ENCODE measurements around the gene RGS2.

The RGS2 gene

DNA sequence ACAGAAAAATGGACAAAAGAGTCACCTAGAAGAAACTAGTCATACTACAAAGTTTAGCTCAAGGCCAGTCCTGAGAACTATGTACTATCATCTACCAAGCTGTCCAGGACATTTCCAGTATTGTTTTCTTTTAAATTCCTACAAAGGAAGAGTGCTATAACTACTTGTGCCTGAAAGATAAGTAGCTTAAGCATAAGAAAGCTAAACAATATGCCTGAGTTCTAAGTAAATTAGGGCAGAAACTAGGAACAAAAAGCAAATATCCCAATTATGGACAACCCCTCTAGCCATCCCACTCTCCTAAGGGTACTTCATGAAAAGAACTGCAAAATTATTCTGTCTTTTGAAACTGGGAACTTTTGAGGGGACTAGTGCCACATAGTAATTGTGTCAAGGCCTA, 5.3 kb upstream of the RGS2 start:
- Histone ChIP-seq H3K4me1 (ENCODE audit: control insufficient read depth, insufficient read depth, low read length) (no peaks in the 10 kb centered on the region), H3K9me3 (ENCODE audit: control insufficient read depth, insufficient read depth, low read depth, low read length) (no peaks in the 10 kb centered on the region), H3K4me3 (ENCODE audit: low read depth, low read length) (no peak overlapping the region), H3K36me3 (ENCODE audit: control insufficient read depth in 2 of 2, insufficient read depth in 1 of 2, low read length in 2 of 2) (no peaks in the 10 kb centered on the region), H3K27ac (ENCODE audit: extremely low read depth, low read depth, low read length) (no peak overlapping the region)
- POLR2A ChIA-PET = no interaction called here
- CTCF ChIA-PET = interaction anchor here (1.2 kb wide), 1 partner anchor 216 kb away, joined by 4 read pairs; no protein-coding TSS in a partner anchor
- TF ChIP-seq ZNF426 (tag by site-specific recombination; IDR thresholded peaks at IDR 0.05) = no peak
- no peak for TF ChIP-seq ZNF248 (tag by site-specific recombination; IDR thresholded peaks at IDR 0.05)
- no peak for TF ChIP-seq YY1 (tag by site-specific recombination; IDR thresholded peaks at IDR 0.05)
- TF ChIP-seq ZNF645 (tag by site-specific recombination; IDR thresholded peaks at IDR 0.05) = no peak
- no peak for TF ChIP-seq ZBTB49 (tag by site-specific recombination; IDR thresholded peaks at IDR 0.05; ENCODE audit: low read depth)
- no peak for TF ChIP-seq ZNF596 (tag by site-specific recombination; IDR thresholded peaks at IDR 0.05)
- TF ChIP-seq, protein P1, sequence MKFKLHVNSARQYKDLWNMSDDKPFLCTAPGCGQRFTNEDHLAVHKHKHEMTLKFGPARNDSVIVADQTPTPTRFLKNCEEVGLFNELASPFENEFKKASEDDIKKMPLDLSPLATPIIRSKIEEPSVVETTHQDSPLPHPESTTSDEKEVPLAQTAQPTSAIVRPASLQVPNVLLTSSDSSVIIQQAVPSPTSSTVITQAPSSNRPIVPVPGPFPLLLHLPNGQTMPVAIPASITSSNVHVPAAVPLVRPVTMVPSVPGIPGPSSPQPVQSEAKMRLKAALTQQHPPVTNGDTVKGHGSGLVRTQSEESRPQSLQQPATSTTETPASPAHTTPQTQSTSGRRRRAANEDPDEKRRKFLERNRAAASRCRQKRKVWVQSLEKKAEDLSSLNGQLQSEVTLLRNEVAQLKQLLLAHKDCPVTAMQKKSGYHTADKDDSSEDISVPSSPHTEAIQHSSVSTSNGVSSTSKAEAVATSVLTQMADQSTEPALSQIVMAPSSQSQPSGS (tag by site-specific recombination; IDR thresholded peaks at IDR 0.05; ENCODE audit: low read depth) = no peak
- no peak for TF ChIP-seq ZNF350 (tag by site-specific recombination; IDR thresholded peaks at IDR 0.05)
- TF ChIP-seq ZNF544 (tag by site-specific recombination; IDR thresholded peaks at IDR 0.05) = no peak
- no peak for TF ChIP-seq ZNF514 (tag by site-specific recombination; IDR thresholded peaks at IDR 0.05)
- TF ChIP-seq ZNF324 (tag by site-specific recombination; IDR thresholded peaks at IDR 0.05) = no peak
- no peak for TF ChIP-seq ZNF19 (tag by site-specific recombination; IDR thresholded peaks at IDR 0.05; ENCODE audit: low read depth)
- TF ChIP-seq ZNF48 (tag by site-specific recombination; IDR thresholded peaks at IDR 0.05) = no peak
- TF ChIP-seq ZNF362 (tag by site-specific recombination; IDR thresholded peaks at IDR 0.05) = no peak
- TF ChIP-seq ZNF133 (tag by site-specific recombination; IDR thresholded peaks at IDR 0.05) = no peak
- no peak for TF ChIP-seq ZNF654 (tag by site-specific recombination; IDR thresholded peaks at IDR 0.05; ENCODE audit: low read depth)
- TF ChIP-seq ZSCAN16 (tag by site-specific recombination; IDR thresholded peaks at IDR 0.05) = no peak
- TF ChIP-seq ZNF660 (tag by site-specific recombination; IDR thresholded peaks at IDR 0.05) = no peak

DNA sequence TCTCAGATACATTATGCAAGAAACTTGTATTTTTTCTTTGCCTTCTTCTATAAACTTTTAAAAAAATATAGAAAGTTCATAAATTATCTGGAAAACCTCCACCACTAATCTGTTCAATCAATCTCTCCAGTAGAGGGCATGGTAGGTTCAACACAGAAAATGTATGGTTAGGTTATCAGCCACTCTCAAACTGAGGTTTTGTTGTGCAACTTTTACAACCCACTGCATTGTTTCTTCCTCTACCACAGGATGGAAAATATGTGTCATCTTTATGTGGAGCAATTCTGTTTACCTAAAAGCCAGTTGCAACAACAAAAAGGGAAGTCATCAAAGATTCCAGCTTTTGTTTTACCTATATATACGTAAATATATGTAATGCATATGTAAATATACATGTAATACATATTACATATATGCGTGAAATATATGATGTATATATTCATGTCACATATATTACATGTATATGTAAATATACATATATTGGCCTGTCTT, 3.0 kb upstream of the RGS2 start:
- ChIA-PET POLR2A (no interaction called here), CTCF (interaction anchor here (0.6 to 3.8 kb wide), 12 partner anchors 37 to 495 kb away, joined by 3 to 56 read pairs (median 4); no protein-coding TSS in a partner anchor)
- Histone ChIP-seq H3K9me3 (ENCODE audit: control insufficient read depth, insufficient read depth, low read depth, low read length) (no peaks in the 10 kb centered on the region), H3K36me3 (ENCODE audit: control insufficient read depth in 2 of 2, insufficient read depth in 1 of 2, low read length in 2 of 2) (peaks cover 0 to 8% of the 10 kb centered on the region in 2 experiments; a peak in 1 of 3 replicates), H3K27ac (ENCODE audit: extremely low read depth, low read depth, low read length) (no peak overlapping the region), H3K4me1 (ENCODE audit: control insufficient read depth, insufficient read depth, low read length) (0 out of 2 replicates have a peak, but pooled peaks cover 5% of the 10 kb centered on the region), H3K4me3 (ENCODE audit: low read depth, low read length) (no peak overlapping the region)
- 0 out of 2 replicates have a peak, but pooled peaks have one; percentile 37 for TF ChIP-seq ZNF692 (tag by site-specific recombination; IDR thresholded peaks at IDR 0.05)
- 0 out of 2 replicates have a peak, but pooled peaks have one; percentile 34 for TF ChIP-seq SP7 (tag by site-specific recombination; IDR thresholded peaks at IDR 0.05)
- TF ChIP-seq PRDM1 (tag by site-specific recombination; IDR thresholded peaks at IDR 0.05) = peak; percentile 64
- TF ChIP-seq MZF1 (tag by site-specific recombination; IDR thresholded peaks at IDR 0.05; ENCODE audit: borderline replicate concordance) = no peak
- TF ChIP-seq PRDM6 (tag by site-specific recombination; IDR thresholded peaks at IDR 0.05) = peak; percentile 65
- peak; percentile 90 for TF ChIP-seq ZNF660 (tag by site-specific recombination; IDR thresholded peaks at IDR 0.05)
- TF ChIP-seq ZNF223 (tag by site-specific recombination; IDR thresholded peaks at IDR 0.05) = no peak
- TF ChIP-seq ZNF600 (tag by site-specific recombination; IDR thresholded peaks at IDR 0.05) = 0 out of 2 replicates have a peak, but pooled peaks have one; percentile 22
- TF ChIP-seq ZEB2 (tag by site-specific recombination; IDR thresholded peaks at IDR 0.05) = 0 out of 2 replicates have a peak, but pooled peaks have one; percentile 39

Measured in HEK293 (cell line).